Left renal cortex interstitium (tissue), 4 donors: Measurements from ENCODE around the gene OSBP. TPM values are rescaled to one million over a fixed set of nuclear protein-coding genes. Genes with fewer than 3 reads are reported as not detected.

Experiments used
- polyA plus RNA-seq, 4 donors: library from polyadenylated mRNA; unstranded; fragments of 120-200 nt; gene quantifications; one replicate each; pipeline ENCODE4 v1.2.1, GENCODE V29; 2013; ENCODE audit not compliant: insufficient read length in 4 of 4

OSBP gene
- polyA plus RNA-seq, 4 donors, result 47.3 to 58.7 (median 52.2) TPM

Other genes with a start within 250 kb of the OSBP start
- gene OR5A2, start 189.4 kb downstream of the OSBP start, polyA plus RNA-seq, result under 1 TPM in 3 of 4 donors, not detected in 1; 0.03 to 0.04 (median 0.03) TPM
- under 1 TPM in 2 of 4 donors, not detected in 2; 0.03 to 0.05 TPM for gene OR5A1, start 179.3 kb downstream of the OSBP start, polyA plus RNA-seq
- gene OR4D6, start 158.8 kb downstream of the OSBP start, polyA plus RNA-seq, result not detected
- gene OR4D10, start 142.5 kb downstream of the OSBP start, polyA plus RNA-seq, result not detected
- gene OR4D11, start 112.2 kb downstream of the OSBP start, polyA plus RNA-seq, result not detected
- gene OR4D9, start 104.2 kb downstream of the OSBP start, polyA plus RNA-seq, result under 1 TPM in 3 of 4 donors, not detected in 1; 0.03 to 0.11 (median 0.04) TPM
- gene PATL1, start 53.3 kb upstream of the OSBP start, polyA plus RNA-seq, result 10 to 100 TPM; 29.7 to 52.5 (median 46.3) TPM
- gene OR10V1, start 98.1 kb upstream of the OSBP start, polyA plus RNA-seq, result not detected
- 10 to 100 TPM; 35.3 to 70.3 (median 55.3) TPM for gene STX3, start 139.6 kb upstream of the OSBP start, polyA plus RNA-seq
- gene MRPL16, start 195.0 kb upstream of the OSBP start, polyA plus RNA-seq, result 10 to 100 TPM; 60.0 to 66.8 (median 61.6) TPM
- under 1 TPM in 2 of 4 donors, not detected in 2; 0.11 to 0.21 TPM for gene CBLIF, start 229.7 kb upstream of the OSBP start, polyA plus RNA-seq